Caco-2 (cell line): ENCODE results near the gene SEC22A. TPM values are rescaled to one million over a fixed set of nuclear protein-coding genes. Genes with fewer than 3 reads are reported as not detected.

ENCODE experiments used
- BruUV-seq: library from RNA; stranded (reverse); fragments of 400-500 nt; replicated peaks from 2 replicates; lab custom pipeline; 2021; lab: Mats Ljungman, UMichigan
- CTCF ChIA-PET: fragments of 300-600 bp; sonication (Branson Sonifier 250); formaldehyde crosslinking; loops from one replicate; lab custom pipeline; 2022; ENCODE audit warnings: antibody characterized with exemption; lab: Charles Lee
- POLR2A ChIA-PET: fragments of 300-600 bp; sonication (Branson Sonifier 250); formaldehyde crosslinking; loops from one replicate; lab custom pipeline; 2022; ENCODE audit warnings: antibody characterized with exemption; lab: Charles Lee
- DNase-seq, 2 experiments: peaks; one replicate each; pipeline versions ENCODE4 v3.0.0 to v3.0.0-alpha.2; 2020 to 2022
- H3K27me3 ChIP-seq: replicated peaks from 2 replicates; pipeline ENCODE4 v1.6.0; 2011; ENCODE audit warnings: low read length; ENCODE audit not compliant: control insufficient read depth, insufficient read depth
- H3K36me3 ChIP-seq: 2 replicates; pipeline ENCODE4 v1.5.1; 2011; ENCODE audit warnings: low read length; ENCODE audit not compliant: control insufficient read depth, insufficient read depth
- H3K4me1 ChIP-seq: fragments of 250-450 bp; sonication (Bioruptor Pico); 2 replicates; pipeline ENCODE4 v1.5.1; 2020; ENCODE audit warnings: mild to moderate bottlenecking
- H3K4me3 ChIP-seq: 2 replicates; pipeline ENCODE4 v1.5.1; 2011; ENCODE audit warnings: low read depth, mild to moderate bottlenecking, control low read depth, low read length
- H3K9me3 ChIP-seq: fragments of 250-450 bp; sonication (Bioruptor Pico); 2 replicates; pipeline ENCODE4 v1.5.1; 2020; ENCODE audit warnings: mild to moderate bottlenecking, moderate library complexity
- H3K27ac Mint-ChIP-seq: one replicate; pipeline ENCODE4 v1.8.0; 2022; ENCODE audit warnings: mixed read lengths; ENCODE audit not compliant: unreplicated experiment
- H3K27me3 Mint-ChIP-seq: one replicate; pipeline ENCODE4 v1.8.0; 2022; ENCODE audit warnings: mixed read lengths; ENCODE audit not compliant: insufficient read depth, unreplicated experiment
- H3K36me3 Mint-ChIP-seq: one replicate; pipeline ENCODE4 v1.8.0; 2022; ENCODE audit warnings: mild to moderate bottlenecking, mixed read lengths; ENCODE audit not compliant: insufficient read depth, unreplicated experiment
- H3K4me1 Mint-ChIP-seq: one replicate; pipeline ENCODE4 v1.8.0; 2022; ENCODE audit warnings: low read depth, mixed read lengths; ENCODE audit not compliant: unreplicated experiment
- H3K4me3 Mint-ChIP-seq: one replicate; pipeline ENCODE4 v1.8.0; 2022; ENCODE audit warnings: mild to moderate bottlenecking, moderate library complexity, mixed read lengths; ENCODE audit not compliant: unreplicated experiment
- H3K9me3 Mint-ChIP-seq: one replicate; pipeline ENCODE4 v1.8.0; 2022; ENCODE audit warnings: mixed read lengths; ENCODE audit not compliant: unreplicated experiment
- intact Hi-C: fragments of 100-400 bp; cut with micrococcal nuclease; formaldehyde crosslinking; loops from one replicate; pipeline ENCODE4 v1.10.0; 2022; ENCODE audit not compliant: unreplicated experiment
- total RNA-seq: library from RNA; stranded (reverse); gene quantifications from 2 replicates; pipeline ENCODE4 v1.2.3, GENCODE V29; 2022
- TF ChIP-seq, protein P1 (sequence below), 2 experiments: fragments of 200-600 bp in 1 of 2; IDR thresholded peaks; 1 replicate in 1 of 2; 2 replicates in 1 of 2; pipeline versions ENCODE4 v1.5.1 to v1.8.0; 2011 to 2022; ENCODE audit warnings: antibody characterized with exemption in 1 of 2, control low read depth in 1 of 2, inconsistent platforms in 1 of 2, low read depth in 1 of 2, low read length in 1 of 2, mild to moderate bottlenecking in 1 of 2, moderate library complexity in 1 of 2; ENCODE audit not compliant: insufficient read depth in 1 of 2, severe bottlenecking in 1 of 2, unreplicated experiment in 1 of 2

The SEC22A gene
- total RNA-seq, 1 experiment from 2014 or later = 17.7 TPM

DNA sequence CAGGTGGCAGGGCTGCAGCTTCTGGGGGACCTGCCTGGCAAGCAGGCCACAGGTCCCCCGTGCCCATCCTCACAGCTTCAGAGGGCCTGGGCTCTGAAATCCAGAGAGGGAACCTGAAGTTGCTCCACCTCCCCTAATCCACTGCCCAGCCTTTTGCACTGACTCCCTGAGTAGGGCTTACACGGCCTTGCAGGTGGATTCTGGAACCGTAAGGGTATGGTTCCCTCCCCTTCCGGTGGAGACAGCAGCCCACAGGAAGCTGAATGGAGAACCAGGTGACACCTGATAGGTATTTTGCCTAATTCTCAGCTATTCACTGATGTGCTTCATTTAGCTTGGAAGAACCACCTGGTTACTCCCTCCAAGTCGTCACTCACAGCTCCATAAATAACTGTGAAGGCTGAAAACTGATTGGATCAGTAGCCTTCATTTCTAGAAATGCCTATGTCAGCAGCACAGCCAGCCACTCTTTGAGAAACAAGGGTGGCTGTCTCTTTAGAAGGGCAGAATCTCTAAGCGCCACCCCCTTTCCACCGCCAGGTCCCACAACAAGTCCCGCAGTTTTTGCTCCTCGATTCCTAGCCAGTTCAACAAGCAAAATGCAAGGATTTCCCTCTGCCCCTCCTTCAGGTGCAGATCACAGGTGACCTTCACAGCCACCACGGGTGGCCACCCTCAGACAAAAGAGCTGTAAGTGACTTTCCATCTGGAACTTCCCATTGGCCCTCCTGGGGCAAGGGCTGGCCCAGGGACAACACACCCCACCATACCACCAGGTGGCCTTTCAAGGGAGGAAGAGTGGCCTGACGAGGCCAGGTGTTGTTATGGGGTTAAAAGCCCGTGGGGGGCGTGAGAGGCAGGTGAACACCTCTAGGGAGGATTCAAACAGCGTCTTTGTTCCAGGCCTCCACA is 112.9 kb downstream of the SEC22A start:
- Mint-ChIP-seq H3K9me3 (no peaks in the 10 kb centered on the region), H3K36me3 (peaks cover 4% of the 10 kb centered on the region), H3K4me1 (no peaks in the 10 kb centered on the region), H3K4me3 (no peak overlapping the region), H3K27ac (no peak overlapping the region), H3K27me3 (peaks cover 10% of the 10 kb centered on the region)
- no peak overlapping the region for H3K4me3 ChIP-seq
- no peaks in the 10 kb centered on the region for H3K4me1 ChIP-seq
- no peaks in the 10 kb centered on the region for H3K36me3 ChIP-seq
- CTCF ChIA-PET = no interaction called here
- H3K27me3 ChIP-seq = no peaks in the 10 kb centered on the region; the same call in 1 of the 2 replicates
- TF ChIP-seq, protein P1, sequence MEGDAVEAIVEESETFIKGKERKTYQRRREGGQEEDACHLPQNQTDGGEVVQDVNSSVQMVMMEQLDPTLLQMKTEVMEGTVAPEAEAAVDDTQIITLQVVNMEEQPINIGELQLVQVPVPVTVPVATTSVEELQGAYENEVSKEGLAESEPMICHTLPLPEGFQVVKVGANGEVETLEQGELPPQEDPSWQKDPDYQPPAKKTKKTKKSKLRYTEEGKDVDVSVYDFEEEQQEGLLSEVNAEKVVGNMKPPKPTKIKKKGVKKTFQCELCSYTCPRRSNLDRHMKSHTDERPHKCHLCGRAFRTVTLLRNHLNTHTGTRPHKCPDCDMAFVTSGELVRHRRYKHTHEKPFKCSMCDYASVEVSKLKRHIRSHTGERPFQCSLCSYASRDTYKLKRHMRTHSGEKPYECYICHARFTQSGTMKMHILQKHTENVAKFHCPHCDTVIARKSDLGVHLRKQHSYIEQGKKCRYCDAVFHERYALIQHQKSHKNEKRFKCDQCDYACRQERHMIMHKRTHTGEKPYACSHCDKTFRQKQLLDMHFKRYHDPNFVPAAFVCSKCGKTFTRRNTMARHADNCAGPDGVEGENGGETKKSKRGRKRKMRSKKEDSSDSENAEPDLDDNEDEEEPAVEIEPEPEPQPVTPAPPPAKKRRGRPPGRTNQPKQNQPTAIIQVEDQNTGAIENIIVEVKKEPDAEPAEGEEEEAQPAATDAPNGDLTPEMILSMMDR (IDR thresholded peaks at IDR 0.05; ENCODE audit: insufficient read depth in 1 of 2, low read depth in 1 of 2, low read length in 1 of 2, severe bottlenecking in 1 of 2, unreplicated experiment in 1 of 2) = no peak
- POLR2A ChIA-PET = no interaction called here
- H3K9me3 ChIP-seq = no peaks in the 10 kb centered on the region
- BruUV-seq = no TSS peak
- intact Hi-C loops = no loop called here
- no peak for DNase-seq

DNA sequence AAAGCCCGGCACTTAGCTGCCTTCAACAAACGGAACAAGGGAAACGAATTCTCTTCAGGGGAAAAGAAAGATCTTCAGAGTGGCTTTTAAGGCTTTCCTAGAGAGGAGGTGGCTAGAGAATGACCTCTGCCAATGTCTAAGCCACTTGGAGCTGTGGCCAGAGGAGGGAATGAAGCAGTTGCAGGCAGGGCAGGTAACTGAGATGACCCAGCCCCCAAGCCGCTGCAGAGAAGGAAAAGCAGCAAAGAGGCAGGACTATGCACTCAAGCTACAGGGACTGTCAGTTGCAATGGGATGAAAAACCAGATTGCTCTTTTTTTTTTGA is 113.5 kb downstream of the SEC22A start:
- no peak for DNase-seq
- TF ChIP-seq, protein P1 (IDR thresholded peaks at IDR 0.05; ENCODE audit: insufficient read depth in 1 of 2, low read depth in 1 of 2, low read length in 1 of 2, severe bottlenecking in 1 of 2, unreplicated experiment in 1 of 2) = no peak
- POLR2A ChIA-PET = no interaction called here
- no peak overlapping the region for H3K27ac Mint-ChIP-seq
- BruUV-seq = no TSS peak
- CTCF ChIA-PET = no interaction called here
- no peaks in the 10 kb centered on the region for H3K4me1 Mint-ChIP-seq
- H3K9me3 Mint-ChIP-seq = no peaks in the 10 kb centered on the region
- H3K4me3 Mint-ChIP-seq = no peak overlapping the region
- no peaks in the 10 kb centered on the region for H3K4me1 ChIP-seq
- peaks cover 8% of the 10 kb centered on the region for H3K27me3 Mint-ChIP-seq
- no peaks in the 10 kb centered on the region; the same call in none of the 2 replicates for H3K27me3 ChIP-seq
- H3K4me3 ChIP-seq = no peak overlapping the region
- no peaks in the 10 kb centered on the region for H3K36me3 ChIP-seq
- intact Hi-C loops = no loop called here
- no peaks in the 10 kb centered on the region for H3K36me3 Mint-ChIP-seq
- no peaks in the 10 kb centered on the region for H3K9me3 ChIP-seq

DNA sequence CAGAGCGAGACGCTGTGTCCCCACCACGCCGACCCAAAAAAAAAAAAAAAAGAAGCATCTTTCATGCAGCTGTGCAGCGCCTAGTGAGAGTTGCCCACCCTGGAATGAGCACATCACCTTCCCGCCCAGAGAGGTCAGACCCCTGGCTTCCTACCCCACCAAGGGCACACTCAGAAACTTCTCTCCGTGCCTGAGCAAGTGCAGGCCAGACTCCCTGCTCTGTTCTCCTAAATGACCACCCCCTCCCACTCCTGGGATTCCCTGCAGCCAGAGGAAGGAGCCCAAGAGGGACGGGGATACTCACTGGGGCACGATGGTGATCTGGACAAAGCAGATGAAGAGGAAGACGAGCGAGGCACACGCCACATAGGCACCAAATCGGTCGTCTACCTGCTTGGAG is 116.0 kb downstream of the SEC22A start:
- peaks cover 12% of the 10 kb centered on the region for H3K27me3 Mint-ChIP-seq
- no TSS peak for BruUV-seq
- ChIA-PET CTCF (no interaction called here), POLR2A (no interaction called here)
- no peak overlapping the region for H3K4me3 ChIP-seq
- intact Hi-C loops = no loop called here
- no peaks in the 10 kb centered on the region for H3K36me3 Mint-ChIP-seq
- H3K4me3 Mint-ChIP-seq = no peak overlapping the region
- H3K9me3 ChIP-seq = no peaks in the 10 kb centered on the region
- TF ChIP-seq, protein P1 (IDR thresholded peaks at IDR 0.05; ENCODE audit: insufficient read depth in 1 of 2, low read depth in 1 of 2, low read length in 1 of 2, severe bottlenecking in 1 of 2, unreplicated experiment in 1 of 2) = no peak
- no peak overlapping the region for H3K27ac Mint-ChIP-seq
- H3K36me3 ChIP-seq = no peaks in the 10 kb centered on the region
- H3K27me3 ChIP-seq = no peaks in the 10 kb centered on the region; the same call in none of the 2 replicates
- H3K4me1 Mint-ChIP-seq = no peaks in the 10 kb centered on the region
- no peak for DNase-seq
- H3K9me3 Mint-ChIP-seq = no peaks in the 10 kb centered on the region
- no peaks in the 10 kb centered on the region for H3K4me1 ChIP-seq
